C4-2B (cell line): ENCODE results near the gene GALNT16.

ENCODE experiments used
- CTCF ChIP-seq: fragments of 450-650 bp; conservative IDR thresholded peaks from 2 replicates; pipeline ENCODE4 v1.5.1; 2017; ENCODE audit warnings: mild to moderate bottlenecking
- ZFX ChIP-seq: fragments of 450-650 bp; IDR thresholded peaks from 2 replicates; pipeline ENCODE4 v1.6.1; 2017

GRCh38 chr14:69327507-69327906 lies 67.5 kb downstream of the GALNT16 start:
- no peak for TF ChIP-seq CTCF
- no peak for TF ChIP-seq ZFX
